ENCODE results near the gene CWC22.

GRCh38 chr2:180048251-180048650 lies 41.2 kb upstream of the CWC22 start:
- TF ChIP-seq EZH2 (IDR thresholded peaks at IDR 0.05; ENCODE audit: insufficient read depth, poor library complexity, severe bottlenecking) (no peak), EZH2phosphoT487 (IDR thresholded peaks at IDR 0.05; ENCODE audit: insufficient read depth, low read depth) (no peak)

Data from GM23248 (cell line).